ENCODE results near the gene ARHGAP45. TPM values are rescaled to one million over a fixed set of nuclear protein-coding genes. Genes with fewer than 3 reads are reported as not detected.

Gene ARHGAP45
- total RNA-seq, 1 donor from 2014 or later: 312 TPM

DNA sequence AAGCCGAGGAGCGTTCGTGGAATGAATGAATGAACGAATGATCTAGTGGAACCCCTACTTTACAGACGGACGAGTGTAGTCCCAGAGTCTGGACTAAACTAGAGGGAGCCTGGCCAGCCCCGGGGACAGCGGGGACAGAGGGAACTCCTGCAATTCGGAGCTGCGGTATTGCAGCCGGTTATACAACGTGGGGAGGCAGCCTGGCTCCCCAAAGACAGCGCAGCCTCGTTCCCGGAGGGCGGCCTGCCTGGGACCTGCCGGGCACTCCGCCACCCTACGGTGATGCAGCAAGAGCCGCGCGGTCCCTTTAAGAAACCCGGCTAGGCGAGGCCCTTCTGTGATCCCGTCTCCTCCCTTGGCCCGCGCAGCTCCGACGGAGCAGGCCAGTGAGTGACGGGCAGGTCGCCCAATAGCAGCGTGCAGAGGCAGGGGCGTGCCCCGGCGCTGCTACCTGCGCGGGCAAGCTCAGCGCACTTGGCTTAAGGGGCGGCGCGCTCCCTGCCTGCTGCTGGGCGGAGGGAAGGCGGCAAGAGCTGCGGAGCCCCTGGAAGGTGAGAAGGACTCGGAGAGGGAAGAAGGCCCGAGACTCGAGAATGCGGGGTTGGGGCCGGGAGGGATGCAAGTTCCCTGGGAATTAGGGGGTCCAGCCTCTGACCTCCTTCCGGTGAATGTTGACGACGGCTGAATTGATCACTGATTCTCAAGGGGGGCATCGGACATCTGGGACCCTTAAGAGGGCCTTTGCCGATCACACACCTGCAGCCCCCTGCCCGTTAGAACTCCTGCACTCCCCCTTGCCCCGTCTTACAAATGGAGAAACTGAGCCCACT is 27.1 kb upstream of the ARHGAP45 start, which contains the start of gene ABCA7:
TSS of gene ABCA7 (plus strand) at position 462 of the 830 bp plus-strand sequence. CDS start 1,255 bp downstream, outside the sequence.
- intact Hi-C loops (cut with micrococcal nuclease): loop anchor here (1.0 to 2.0 kb wide), 4 partner anchors 17 to 55 kb away; partner anchors contain the start of genes ARHGAP45 and POLR2E
- peak within 1 kb of the TSS; percentile 96 for H3K27ac Mint-ChIP-seq
- ATAC-seq (ENCODE audit: low read depth): peak; percentile 78
- DNase-seq: peak; percentile 99
- no peaks in the 10 kb centered on the region for H3K27me3 Mint-ChIP-seq
- ChIA-PET CTCF (interaction anchor here (0.6 to 4.2 kb wide), 5 partner anchors 13 to 204 kb away, joined by 3 to 15 read pairs (median 5); partner anchors contain the start of genes ARHGAP45, CNN2 and RNU6-2), POLR2A (interaction anchor here (0.7 to 9.9 kb wide), 25 partner anchors 9 to 235 kb away, joined by 3 to 365 read pairs (median 6); partner anchors contain the start of genes ARHGAP45, CIRBP, CNN2 and FAM174C)
- TF ChIP-seq, protein P1, sequence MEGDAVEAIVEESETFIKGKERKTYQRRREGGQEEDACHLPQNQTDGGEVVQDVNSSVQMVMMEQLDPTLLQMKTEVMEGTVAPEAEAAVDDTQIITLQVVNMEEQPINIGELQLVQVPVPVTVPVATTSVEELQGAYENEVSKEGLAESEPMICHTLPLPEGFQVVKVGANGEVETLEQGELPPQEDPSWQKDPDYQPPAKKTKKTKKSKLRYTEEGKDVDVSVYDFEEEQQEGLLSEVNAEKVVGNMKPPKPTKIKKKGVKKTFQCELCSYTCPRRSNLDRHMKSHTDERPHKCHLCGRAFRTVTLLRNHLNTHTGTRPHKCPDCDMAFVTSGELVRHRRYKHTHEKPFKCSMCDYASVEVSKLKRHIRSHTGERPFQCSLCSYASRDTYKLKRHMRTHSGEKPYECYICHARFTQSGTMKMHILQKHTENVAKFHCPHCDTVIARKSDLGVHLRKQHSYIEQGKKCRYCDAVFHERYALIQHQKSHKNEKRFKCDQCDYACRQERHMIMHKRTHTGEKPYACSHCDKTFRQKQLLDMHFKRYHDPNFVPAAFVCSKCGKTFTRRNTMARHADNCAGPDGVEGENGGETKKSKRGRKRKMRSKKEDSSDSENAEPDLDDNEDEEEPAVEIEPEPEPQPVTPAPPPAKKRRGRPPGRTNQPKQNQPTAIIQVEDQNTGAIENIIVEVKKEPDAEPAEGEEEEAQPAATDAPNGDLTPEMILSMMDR (IDR thresholded peaks at IDR 0.05): no peak
- H3K9me3 Mint-ChIP-seq: no peaks in the 10 kb centered on the region
- peak within 1 kb of the TSS; percentile 98 for H3K4me3 Mint-ChIP-seq
- H3K36me3 Mint-ChIP-seq (ENCODE audit: low read depth): peaks cover 52% of the 10 kb centered on the region
- H3K4me1 Mint-ChIP-seq: peaks cover 61% of the 10 kb centered on the region

DNA sequence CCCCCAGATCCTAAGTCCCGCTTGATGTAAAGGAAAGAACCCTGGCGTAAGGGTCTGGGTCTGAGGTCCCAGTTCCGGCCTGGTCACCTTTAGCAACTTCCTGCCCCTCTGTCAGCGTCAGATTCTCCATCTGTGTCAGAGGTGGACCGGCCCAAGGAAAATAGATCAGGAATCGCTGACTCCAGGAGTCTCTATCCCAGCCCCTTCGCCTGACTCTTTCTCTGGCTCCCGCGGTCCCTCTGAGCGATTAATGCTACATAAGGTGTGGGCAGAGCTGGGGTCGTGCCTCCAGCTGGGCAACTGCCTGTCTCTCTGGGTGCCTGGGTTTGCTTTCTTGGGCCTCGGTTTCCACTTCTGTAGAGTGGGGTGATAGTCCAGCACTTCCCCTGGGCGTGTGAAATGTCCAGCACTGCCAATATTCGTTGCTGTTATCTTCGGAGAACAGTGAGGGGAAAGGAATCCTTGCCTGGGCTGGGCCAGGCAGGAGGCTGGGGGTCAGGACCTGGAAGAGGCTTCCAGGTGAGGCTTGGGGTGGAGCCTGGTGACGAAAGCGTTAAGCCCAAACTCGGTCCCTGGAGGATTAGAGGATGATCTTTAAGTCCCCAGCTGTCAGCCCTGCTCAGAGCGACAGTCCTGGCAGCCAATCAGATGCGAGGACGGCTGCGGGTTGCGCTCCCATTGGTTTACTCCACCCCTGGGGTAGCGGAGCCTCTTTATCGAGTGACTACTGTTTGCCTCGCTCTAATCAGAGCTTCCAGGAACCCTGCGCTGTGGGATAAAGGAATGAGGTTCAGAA is 26.3 kb upstream of the ARHGAP45 start:
- Mint-ChIP-seq H3K4me3 (peak overlapping the region; percentile 98), H3K4me1 (peaks cover 59% of the 10 kb centered on the region), H3K36me3 (ENCODE audit: low read depth) (peaks cover 50% of the 10 kb centered on the region), H3K9me3 (no peaks in the 10 kb centered on the region), H3K27me3 (no peaks in the 10 kb centered on the region), H3K27ac (peak overlapping the region; percentile 96)
- POLR2A ChIA-PET: interaction anchor here (0.6 to 9.9 kb wide), 26 partner anchors 8 to 324 kb away, joined by 3 to 365 read pairs (median 4); partner anchors contain the start of genes ARHGAP45, CIRBP, CNN2 and FAM174C
- intact Hi-C loops (cut with micrococcal nuclease): loop anchor here (1.0 to 2.0 kb wide), 4 partner anchors 14 to 37 kb away; partner anchors contain the start of genes CNN2, RNU6-2 and TMEM259
- DNase-seq: peak; percentile 78
- CTCF ChIA-PET: interaction anchor here (1.7 to 4.2 kb wide), 3 partner anchors 14 to 203 kb away, joined by 5 to 15 read pairs (median 5); partner anchors contain the start of gene CNN2
- peak; percentile 51 for ATAC-seq (ENCODE audit: low read depth)
- TF ChIP-seq, protein P1 (IDR thresholded peaks at IDR 0.05): no peak

DNA sequence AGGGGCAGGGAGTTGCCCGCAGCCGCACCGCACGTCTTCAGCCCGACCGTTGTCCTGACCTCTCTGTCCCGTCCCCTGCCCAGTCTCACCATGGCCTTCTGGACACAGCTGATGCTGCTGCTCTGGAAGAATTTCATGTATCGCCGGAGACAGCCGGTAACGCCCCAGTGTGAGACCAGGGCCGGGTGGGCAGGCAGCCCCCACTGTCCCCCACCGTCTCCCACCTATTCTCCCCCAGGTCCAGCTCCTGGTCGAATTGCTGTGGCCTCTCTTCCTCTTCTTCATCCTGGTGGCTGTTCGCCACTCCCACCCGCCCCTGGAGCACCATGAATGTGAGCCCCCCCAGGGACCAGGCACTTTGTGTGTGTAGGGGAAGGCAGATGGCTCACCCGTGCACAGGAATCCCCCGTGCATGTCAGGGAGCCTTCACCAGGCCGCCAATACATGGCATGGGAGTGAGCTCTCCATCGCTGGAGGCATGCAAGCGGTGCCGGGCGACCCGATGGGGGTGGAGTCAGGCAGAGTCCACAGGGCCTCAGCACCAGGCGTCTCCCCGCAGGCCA is 25.6 kb upstream of the ARHGAP45 start:
- Mint-ChIP-seq H3K27ac (peak overlapping the region; percentile 96), H3K36me3 (ENCODE audit: low read depth) (peaks cover 48% of the 10 kb centered on the region), H3K9me3 (no peaks in the 10 kb centered on the region), H3K27me3 (no peaks in the 10 kb centered on the region), H3K4me3 (peak overlapping the region; percentile 98), H3K4me1 (peaks cover 53% of the 10 kb centered on the region)
- ATAC-seq (ENCODE audit: low read depth): no peak
- CTCF ChIA-PET: no interaction called here
- POLR2A ChIA-PET: interaction anchor here (0.6 to 9.9 kb wide), 15 partner anchors 9 to 325 kb away, joined by 3 to 365 read pairs (median 6); partner anchors contain the start of genes ARHGAP45, CIRBP, CNN2 and GPX4
- TF ChIP-seq, protein P1 (IDR thresholded peaks at IDR 0.05): no peak
- no peak for DNase-seq
- intact Hi-C loops (cut with micrococcal nuclease): loop anchor here (1.0 to 2.0 kb wide), 3 partner anchors 15 to 20 kb away; partner anchors contain the start of genes CNN2, RNU6-2 and TMEM259

DNA sequence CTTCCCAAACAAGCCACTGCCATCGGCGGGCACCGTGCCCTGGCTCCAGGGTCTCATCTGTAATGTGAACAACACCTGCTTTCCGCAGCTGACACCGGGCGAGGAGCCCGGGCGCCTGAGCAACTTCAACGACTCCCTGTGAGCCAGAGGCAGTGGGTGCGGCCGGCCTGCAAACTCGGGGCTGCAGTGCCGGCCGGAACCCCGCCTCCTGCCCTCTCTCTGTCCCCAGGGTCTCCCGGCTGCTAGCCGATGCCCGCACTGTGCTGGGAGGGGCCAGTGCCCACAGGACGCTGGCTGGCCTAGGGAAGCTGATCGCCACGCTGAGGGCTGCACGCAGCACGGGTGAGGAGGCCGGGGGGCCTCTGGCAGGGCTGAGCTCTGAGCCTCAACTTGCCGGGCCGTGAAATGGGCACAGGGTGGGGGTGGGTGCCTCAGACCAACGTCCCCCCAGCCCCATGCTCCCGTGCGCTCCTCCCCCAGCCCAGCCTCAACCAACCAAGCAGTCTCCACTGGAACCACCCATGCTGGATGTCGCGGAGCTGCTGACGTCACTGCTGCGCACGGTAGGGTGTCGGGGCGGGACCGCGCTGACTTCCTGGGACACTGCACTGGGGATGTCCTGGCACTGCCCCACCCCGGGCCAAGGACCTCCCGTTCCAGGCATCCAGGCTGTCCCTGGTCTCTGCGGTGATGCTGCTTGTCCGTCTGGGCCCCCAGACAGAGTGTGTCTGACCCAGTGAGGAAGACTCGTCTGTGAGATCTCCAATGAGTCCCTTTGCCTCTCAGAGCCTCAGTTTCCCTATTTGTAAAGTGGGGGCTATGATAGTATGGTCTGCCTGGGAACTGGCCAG is 24.9 kb upstream of the ARHGAP45 start:
- no peak overlapping the region for H3K27ac Mint-ChIP-seq
- H3K4me3 Mint-ChIP-seq: peak overlapping the region; percentile 98
- TF ChIP-seq, protein P1 (IDR thresholded peaks at IDR 0.05): no peak
- ATAC-seq (ENCODE audit: low read depth) (no peak), DNase-seq (no peak)
- CTCF ChIA-PET: no interaction called here
- POLR2A ChIA-PET: interaction anchor here (0.5 to 9.9 kb wide), 9 partner anchors 14 to 1238 kb away, joined by 3 to 365 read pairs (median 9); partner anchors contain the start of genes ARHGAP45, CNN2, RNU6-2 and TMEM259
- H3K27me3 Mint-ChIP-seq: no peaks in the 10 kb centered on the region
- peaks cover 47% of the 10 kb centered on the region for H3K4me1 Mint-ChIP-seq
- peaks cover 42% of the 10 kb centered on the region for H3K36me3 Mint-ChIP-seq (ENCODE audit: low read depth)
- intact Hi-C loops (cut with micrococcal nuclease): loop anchor here (1.0 to 2.0 kb wide), 3 partner anchors 15 to 21 kb away; partner anchors contain the start of genes CNN2, RNU6-2 and TMEM259
- no peaks in the 10 kb centered on the region for H3K9me3 Mint-ChIP-seq

Data from activated B cell treated with CpG ODN at 0.5 μM for 24 hours (primary cell).